NT2/D1 (cell line): Measurements from ENCODE around the gene IGF1R.

Source experiments
- SUZ12 ChIP-seq: IDR thresholded peaks from 2 replicates; pipeline ENCODE4 v1.6.1; 2011; ENCODE audit not compliant: insufficient read length, insufficient read depth; ENCODE audit errors: extremely low read depth
- YY1 ChIP-seq: IDR thresholded peaks from 2 replicates; pipeline ENCODE4 v1.6.1; 2011; ENCODE audit not compliant: insufficient read length, insufficient read depth
- ZNF274 ChIP-seq: IDR thresholded peaks from 2 replicates; pipeline ENCODE4 v1.6.1; 2011; ENCODE audit warnings: mild to moderate bottlenecking, low read depth, low read length

- TF ChIP-seq ZNF274 (no peak), YY1 (no peak), SUZ12 (no peak)
Measured at GRCh38 chr15:98792117-98792516, 143.8 kb downstream of the IGF1R start.
